HS-27A (cell line): ENCODE results near the gene EBPL.
A peak's percentile ranks its signal among the peaks of the same experiment; 100 is the strongest.
"Not testable (repeated sequence)": the region's sequence is repeated elsewhere in the genome, so short reads cannot be mapped to it uniquely, and the experiment has no call there.

Experiments
- DNase-seq: peaks from one replicate; pipeline ENCODE4 v3.0.0-alpha.2; 2012; ENCODE audit warnings: low read depth, missing footprints

Gene EBPL

DNA sequence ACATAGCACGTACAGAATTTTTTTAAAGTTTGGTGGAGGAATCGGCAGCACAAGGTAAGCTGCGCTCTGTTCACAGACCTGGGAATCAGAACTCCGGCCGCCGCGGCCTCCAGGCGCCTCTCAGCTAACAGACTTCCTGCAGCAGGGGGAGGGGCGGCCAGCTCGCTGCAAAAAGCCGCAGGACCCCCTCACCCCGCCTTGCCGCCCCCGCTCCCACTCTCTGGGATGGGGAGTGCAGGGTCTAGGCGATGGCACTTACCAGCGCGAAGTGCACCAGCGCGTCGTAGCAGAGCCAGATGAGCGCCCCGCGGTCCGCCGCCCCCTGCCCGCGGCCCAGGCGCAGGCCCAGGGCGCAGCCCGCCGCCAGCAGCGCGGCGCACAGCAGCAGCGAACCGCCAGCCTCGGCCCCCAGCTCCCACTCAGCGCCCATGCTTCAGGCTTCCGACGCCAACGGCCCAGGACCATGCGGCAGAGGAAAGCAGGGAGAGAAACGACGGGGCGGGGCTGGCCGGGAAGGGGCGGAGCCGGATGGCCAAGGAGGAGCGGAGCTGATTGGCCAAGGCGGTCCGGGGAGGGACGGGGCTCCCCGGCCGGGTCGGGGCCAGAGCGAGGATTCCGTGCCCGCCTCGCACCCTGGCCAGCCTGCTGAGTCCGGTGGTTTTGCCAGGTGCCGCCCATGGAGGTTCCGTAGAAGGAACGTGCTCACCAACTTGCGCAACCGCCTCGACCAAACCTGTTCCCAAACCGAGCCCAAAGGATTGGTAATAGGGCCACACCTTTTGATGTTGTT lies at the start of gene EBPL:
TSS of gene EBPL (minus strand) at position 492 of the 790 bp plus-strand sequence. CDS start at position 430, 62 bp downstream.
- peak; percentile 43 for DNase-seq

DNA sequence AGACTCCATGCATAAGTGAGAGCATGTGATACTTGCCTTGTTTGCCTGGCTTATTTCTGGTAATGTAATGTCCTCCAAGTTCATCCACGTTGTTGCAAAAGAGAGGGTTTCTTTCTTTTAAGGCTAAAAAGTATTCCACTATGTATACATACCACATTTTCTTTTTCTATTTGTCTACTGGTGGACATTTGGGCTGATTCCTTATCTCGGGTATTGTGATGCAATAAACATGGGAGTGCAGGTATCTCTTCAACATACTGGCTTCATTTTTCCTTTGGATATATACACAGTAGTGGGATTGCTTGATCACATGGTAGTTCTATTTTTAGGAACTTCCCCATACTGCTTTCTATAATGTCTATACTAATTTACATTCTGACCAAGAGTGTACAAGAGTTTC lies 49.6 kb upstream of the EBPL start:
- DNase-seq, result no peak

DNA sequence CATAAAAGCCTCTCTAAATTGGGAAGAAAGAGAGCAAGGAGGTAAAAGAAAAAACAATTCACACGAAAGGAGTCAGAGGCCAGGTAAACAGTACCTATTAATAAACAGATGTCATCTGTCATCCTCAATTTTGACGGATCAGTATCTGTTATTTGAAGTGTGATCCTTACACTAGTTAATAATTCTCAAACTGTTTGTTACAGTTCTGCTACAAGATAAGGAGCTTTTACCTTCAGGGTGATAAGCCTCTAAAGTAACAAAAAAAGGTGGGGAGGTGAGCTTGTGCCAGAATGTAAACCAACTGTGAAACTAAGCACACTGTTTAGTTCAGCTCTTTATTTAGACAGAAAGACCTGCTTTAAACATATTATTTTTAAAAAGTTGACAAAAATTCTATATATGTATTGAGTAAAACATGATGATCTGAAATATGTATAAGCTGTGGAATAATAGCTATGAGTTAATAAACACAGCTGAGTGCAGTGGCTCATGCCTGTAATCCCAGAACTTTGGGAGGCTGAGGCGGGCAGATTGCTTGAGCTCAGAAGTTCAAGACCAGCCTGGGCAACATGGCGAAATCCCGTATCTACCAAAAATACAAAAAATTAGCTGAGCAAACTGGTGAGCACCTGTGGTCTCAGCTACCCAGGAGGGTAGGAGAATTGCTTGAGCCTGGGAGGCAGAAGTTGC lies 48.4 kb upstream of the EBPL start:
- DNase-seq, result no peak

DNA sequence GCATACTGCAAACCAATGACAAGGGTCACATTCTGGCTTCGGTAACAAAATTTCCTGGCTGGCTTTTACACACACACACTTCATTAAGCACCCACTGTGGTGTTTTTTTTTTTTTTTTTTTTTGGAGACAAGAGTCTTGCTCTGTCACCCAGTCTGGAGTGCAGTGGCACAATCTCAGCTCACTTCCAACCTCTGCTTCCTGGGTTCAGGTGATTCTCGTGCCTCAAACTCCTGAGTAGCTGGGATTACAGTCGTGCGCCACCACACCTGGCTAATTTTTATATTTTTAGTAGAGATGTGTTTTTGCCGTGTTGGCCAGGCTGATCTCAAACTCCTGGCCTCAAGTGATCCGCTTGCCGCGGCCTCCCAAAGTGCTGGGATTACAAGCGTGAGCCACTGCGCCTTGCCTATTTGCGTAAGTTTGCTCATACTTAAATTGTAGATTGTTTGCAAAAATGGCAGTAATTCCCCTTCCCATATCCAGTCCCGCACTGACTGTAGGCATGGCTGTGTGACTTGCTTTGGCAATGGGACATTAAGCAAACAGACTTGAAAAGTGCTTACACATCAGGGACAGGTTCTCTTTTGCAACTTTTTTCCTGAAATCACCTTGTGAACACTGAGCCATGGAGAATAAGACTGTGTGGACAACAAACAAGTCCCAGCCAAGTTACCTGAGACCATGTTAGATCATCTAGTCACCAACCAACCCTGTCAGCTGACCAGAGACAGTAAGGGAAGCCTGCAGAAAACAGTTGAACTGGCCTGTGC lies 42.1 kb upstream of the EBPL start:
- no peak for DNase-seq

DNA sequence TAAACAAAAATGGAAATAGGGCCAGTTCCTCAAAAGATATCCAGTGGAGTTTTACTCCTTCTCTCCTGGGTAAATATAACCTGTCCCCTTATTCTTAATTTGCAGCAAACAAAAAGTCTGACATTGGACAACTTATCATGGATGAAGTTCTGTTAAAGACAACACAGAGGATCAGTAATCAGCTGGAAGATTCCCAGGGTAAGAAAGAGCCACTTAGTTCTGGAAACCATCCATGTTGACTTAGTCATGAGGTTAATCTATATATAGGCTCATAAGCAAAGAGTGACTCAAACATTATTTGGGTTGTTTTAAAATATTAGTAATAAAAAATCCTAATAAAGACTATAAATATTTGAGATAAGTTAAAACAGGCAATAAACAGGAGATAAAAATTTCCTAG lies 40.5 kb upstream of the EBPL start:
- DNase-seq, result no peak

DNA sequence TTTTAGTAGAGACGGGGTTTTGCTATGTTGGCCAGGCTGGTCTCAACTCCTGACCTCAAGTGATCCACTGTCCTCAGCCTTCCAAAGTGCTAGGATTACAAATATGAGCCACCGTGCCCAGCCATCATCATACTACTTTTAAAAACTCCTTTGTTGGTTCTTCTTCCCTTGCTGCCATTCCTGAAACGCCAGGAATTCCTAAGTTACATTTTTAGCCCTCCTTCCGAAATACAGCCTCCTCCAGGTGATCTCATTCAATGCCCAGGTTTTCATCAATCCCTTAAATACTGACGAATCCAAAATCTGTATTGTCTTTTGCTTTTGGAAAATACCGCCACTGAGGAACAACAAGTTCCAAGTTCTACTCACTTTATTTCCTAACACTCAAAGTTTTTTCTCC lies 25.3 kb upstream of the EBPL start:
- no peak for DNase-seq

DNA sequence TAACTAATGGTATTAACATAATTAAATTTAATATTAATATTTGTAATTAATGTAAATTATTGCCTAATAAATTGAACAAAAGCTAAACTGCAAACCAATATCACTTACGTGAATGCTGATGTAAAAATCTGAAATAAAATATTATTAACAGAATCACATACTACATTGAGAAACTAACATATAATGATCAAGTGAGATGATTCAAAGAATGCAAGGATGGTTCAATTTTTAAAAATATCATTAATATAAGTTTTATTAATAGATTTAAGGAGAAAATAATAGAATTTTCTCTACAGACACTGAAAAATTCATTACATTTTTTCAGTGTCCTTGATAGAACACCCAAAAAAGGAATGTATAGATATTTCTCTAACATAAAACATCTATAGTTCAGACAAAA lies 23.5 kb upstream of the EBPL start:
- DNase-seq, result no peak

DNA sequence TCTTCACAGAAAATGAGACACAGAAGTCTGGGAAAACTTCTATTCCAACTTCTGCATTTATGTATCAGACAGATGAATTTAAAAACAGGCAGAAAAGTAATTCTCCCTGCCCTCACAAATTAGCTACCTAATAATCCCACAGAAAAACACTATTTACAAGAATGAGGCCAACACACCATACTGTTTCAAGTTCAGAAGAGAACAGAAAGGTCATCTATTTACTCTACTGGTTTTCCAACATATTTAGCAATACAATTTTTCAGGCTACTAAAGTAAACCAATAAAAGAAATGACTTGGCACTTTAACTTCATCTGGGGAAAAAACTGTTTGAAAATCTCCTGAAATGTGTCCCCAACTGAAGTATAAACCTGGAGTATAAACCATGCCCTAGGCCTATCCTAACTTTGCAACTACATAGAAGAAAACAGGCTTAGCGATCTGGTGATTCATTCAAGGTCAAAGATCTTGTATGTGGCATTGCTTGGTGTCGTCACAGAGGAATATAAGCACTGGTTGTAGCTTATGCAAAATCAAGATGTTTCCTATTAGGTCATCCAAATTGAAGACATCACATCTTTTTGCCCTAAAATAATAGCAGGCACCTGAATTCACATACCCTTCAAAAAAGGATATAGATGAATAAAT lies 20.1 kb upstream of the EBPL start:
- no peak for DNase-seq

DNA sequence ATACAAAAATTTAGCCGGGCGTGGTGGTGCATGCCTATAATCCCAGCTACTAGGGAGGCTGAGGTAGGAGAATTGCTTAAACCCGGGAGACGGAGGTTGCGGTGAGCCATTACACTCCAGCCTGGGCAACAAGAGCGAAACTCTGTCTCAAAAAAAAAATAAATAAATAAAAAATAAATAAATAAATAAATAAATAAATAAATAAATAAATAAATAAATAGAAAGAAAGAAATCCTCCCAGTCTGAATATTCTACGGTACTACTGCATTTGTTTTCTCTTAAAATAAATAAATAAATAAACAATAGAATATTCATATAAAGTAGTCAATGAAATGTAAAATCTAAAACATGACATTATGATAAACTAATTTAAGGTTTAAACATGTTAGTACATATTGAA lies 13.0 kb upstream of the EBPL start:
- not testable (repeated sequence) for DNase-seq

DNA sequence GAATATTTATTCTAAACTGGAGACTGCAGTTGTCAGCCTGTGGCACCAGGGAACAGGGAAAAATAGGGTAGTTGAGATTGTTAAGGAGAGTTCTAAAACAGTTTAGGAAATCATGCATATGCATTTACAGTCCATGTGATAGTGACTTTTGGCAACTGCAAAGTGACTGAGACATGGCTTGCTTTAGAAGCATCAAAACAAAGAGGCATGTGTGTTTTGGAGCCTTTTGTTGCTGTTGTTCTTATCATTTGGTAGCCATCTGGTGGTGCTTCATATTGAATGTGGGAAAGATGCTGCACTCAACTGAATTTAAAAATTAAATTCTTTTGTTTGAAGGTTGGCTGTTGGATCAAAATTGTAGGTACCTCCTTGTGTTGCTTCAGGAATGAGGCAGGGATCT lies 10.2 kb upstream of the EBPL start:
- no peak for DNase-seq

DNA sequence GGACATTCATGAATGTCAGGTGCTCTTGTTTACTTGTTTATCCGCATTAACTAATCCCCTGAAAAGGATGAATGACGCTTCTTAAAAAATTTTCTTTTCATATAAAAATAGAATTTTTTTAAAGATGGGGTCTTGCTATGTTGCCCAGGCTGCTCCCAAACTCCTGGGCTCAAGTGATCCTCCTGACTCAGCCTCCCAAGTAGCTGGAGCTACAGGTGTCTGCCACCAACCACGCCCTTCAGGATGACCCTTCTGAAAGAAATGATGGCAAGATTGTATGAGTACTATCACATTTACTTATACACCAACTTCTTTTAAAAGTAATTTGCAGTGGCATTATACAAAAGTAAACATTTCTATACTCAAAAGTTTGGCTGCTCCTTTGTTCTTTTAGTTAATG lies 6.2 kb upstream of the EBPL start:
- DNase-seq, result no peak

DNA sequence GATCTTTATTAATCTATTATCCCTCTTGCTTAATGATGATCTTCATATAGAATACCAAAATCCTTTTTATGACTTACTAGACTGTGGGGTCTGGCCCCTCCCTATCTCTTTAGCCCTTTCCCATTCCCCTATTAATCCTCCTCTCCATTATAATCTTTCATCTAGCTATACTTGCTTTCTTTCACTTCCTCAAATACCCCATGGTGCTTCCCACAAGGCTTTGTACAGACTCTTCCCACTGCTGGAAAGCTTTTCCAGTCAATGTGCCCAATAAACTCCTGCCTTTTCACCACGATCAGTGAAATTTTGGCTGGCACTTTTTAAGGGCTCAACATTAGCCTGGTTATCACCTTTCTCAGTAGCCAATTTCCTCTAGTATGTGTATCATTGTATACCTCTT lies 3.2 kb upstream of the EBPL start:
- DNase-seq, result no peak

DNA sequence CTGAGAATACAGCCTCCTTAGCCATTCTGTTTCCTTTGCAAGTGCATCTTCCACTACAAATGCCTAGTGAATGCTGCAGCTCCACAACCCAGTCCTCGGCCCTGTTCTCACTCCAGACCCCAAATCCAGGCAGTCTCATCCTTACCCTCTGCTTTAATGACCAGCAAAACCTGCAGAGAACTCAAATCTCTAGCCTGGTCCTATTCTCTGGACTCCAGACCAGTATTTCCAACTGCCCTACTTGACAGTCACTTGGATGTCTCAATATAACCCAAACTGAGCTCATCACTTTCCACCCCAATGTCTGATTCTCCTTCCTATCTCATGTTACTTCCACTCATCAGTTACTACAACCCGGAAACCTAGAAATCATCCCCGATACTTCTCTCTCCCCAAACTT lies 2.6 kb upstream of the EBPL start:
- no peak for DNase-seq

DNA sequence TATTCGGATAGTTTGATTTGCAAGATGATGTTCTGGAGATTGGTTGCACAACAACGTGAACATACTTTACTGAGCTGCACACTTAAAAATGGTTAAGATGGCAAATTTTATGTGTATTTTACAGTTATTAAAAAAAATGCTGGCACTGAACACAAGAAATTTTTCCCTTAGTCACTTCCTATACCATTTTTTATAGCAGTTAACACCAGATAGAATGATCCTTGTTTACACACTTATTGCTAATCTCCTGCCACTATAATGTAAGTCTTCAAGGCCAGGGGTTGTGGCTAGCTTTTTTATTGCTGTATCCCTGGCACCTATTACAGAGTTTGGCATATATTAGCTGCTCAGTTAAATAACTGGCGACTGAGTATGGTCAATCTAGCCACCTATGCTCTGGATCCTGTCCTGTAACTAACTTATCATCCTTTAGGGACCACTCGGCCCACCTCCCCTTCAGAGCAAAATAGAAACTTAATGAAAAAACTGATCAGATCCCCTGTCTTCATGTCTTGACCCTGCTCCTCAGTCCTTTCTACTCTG lies 2.0 kb upstream of the EBPL start:
- DNase-seq, result no peak

DNA sequence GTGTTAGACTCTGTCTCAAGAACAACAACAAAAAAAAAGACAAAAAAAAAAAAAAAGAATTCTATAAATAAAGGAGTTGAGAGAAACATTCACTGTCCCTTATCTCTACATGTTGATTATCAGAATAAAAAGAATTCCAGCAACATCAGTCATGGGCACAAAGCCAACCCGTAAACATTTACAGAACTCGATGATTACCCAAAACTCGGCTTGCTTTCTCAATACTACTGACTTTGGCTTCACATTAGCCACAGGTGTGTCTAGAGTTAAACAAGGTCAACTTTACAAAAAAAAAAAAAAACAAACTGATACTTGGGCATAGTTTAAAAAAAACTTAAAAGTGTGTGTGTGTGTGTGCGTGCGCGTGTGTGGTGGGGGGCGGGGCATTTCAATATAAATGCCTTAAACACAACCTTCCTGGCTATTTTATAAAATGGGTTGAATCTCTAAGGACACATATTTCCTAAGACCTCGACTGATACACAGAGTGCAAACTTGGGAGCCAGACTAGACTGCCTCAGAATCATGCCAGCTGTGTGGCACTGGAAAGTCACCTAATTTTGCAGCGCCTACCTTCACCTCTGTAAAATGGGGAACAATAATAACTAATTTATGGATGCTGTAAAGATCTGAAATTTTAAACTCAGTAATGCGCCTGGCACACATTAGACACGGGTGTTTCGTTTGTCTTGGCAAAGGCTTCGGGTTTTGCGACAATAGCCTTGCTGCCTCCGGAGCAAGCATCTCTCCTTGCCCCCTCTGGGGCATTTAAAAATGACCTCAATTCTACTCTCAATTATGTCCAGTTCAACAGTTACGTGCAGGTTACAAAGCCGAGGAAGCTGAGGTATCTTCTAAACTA lies 922 bp downstream of the EBPL start:
- DNase-seq, result no peak

DNA sequence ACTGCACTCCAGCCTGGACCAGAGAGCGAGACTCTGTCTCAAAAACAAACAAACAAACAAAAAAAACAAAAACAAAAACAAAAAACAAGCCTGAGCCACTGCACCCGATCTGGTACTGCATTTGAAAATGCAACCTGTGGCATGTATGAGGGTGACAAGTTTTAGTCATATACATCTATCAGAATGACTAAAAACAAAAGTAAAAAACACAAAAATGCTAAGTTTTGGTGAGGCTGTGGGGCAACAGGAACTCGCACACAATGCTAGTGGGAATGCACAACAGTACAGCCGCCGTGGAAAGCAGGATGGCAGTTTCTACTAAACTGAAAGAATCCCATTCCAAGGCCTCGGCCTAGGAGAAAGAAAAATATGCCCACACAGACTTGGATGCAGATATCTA lies 7.8 kb downstream of the EBPL start:
- DNase-seq, result no peak

DNA sequence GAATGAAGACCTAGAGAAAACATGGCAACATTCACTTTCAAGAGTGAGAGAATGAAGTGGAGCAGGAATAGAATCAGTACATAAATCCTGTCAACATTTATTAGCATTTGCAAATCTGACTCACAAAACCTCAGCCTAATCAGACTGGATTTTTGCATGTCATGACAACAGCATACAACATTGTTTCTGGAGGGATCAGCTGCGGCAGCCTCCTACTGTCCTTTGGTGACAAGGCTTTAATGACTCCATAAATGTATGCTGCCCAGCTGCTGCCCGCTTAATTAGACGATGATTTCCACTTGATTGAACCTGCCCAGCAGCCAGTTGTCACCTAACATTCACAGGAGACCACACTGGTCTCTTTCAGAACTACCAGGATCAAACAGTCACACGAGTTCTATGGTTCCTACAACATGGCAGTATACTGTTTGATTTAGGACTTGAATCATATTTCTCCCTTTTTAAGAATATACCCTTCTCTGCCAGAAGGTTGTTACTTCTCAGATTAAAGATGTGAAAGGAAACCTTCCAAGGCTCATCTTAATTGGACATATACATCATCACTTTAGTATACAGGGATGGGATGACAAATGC lies 9.3 kb downstream of the EBPL start:
- no peak for DNase-seq

DNA sequence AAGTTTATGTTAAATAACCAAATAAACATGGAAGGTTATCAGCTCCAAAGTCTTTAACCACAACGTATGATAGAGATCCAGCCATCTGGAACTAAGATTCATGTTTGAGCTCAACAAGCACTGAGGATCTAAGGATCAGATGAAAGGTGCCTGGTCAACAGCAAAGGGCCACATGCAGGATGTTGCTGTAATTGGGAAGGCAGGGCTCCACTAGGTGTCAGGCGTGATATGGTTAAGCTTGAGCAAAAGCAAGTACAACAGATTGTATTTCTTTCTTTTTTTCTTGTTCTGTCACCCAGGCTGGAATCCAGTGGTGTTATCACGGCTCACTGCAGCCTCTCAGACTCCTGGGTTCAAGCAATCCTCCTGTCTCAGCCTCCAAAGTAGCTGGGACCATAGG lies 12.0 kb downstream of the EBPL start:
- DNase-seq, result no peak

DNA sequence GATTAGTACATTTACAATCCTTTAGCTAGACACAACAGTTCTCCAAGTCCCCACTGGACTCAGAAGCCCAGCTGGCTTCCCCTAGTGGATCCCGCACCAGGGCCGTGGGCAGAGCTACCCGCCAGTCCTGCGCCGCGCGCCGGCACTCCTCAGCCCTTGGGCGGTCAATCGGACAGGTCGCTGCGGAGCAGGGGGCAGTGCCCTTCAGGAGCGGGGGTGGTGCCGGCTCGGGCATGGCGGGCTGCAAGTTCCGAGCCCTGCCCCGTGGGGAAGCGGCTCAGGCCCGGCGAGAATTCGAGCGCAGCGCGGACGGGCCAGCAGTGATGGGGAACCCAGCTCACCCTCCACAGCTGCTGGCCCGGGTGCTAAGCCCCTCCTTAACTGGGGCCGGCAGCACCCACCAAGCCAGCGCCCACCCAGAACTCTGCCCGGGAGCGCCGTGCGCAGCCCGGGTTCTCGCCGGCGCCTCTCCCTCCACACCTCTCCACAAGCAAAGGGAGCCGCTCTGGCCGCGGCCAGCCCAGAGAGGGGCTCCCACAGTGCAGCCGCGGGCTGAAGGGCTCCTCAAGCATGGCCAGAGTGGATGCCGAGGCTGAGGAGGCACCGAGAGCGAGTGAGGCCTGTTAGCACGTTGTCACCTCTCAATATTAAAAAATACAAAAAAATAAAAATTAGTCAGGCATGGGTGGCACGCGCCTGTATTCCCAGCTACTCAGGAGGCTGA lies 12.9 kb downstream of the EBPL start:
- DNase-seq, result no peak
